ENCODE results near the gene SPTBN5.

DNA sequence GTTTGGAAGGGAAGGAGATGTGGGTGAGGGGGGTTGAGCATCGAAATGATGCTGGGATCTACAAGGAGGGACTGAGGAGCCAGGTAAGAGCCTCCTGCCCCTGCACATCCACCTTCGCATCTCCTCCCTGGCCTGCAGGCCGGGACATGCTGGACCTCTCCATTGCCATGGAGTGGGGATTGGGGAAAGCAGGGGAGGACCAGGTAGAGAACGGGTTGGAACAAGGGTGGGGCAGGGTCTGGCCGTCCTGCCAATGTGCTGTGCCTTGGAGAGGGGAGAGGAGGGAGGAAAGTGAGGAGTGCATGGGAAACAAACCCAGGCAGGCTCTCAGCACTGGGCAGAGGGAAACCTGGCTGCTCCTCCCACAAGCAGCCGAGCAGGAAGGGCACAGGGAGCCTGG is 44.6 kb downstream of the SPTBN5 start:
- TF ChIP-seq CTCF (IDR thresholded peaks at IDR 0.05) (no peak), POLR2AphosphoS5 (IDR thresholded peaks at IDR 0.05; ENCODE audit: low read depth, low read length) (no peak), SIN3A (IDR thresholded peaks at IDR 0.05; ENCODE audit: borderline replicate concordance, insufficient read depth, low read depth, low read length) (no peak)
